ENCODE measurements around the gene S100A5. TPM values are rescaled to one million over a fixed set of nuclear protein-coding genes. Genes with fewer than 3 reads are reported as not detected.

Gene S100A5
- total RNA-seq, 2 experiments from 2014 or later, result 1.6 to 3.0 TPM

DNA sequence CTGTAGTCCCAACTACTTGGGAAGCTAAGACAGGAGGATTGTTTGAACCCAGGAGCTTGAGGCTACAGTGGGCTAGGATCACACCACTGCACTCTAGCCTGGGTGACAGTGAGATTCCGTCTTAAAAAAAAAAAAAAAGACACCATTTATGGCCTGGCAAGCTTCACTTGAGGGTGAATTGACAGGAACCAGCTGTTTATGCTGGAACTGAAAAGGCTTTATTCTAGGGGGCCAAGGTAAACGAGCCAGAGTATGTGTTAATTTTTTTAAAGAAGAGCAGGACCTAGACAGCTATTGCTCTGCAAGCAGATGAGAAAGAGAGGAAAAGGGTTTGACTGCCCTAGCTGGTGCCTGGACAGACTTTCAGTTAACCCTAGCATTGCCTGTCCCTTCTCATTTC lies 42.0 kb downstream of the S100A5 start:
- Mint-ChIP-seq H3K4me1 (no peaks in the 10 kb centered on the region), H3K4me3 (no peak overlapping the region), H3K9me3 (ENCODE audit: low read depth) (no peaks in the 10 kb centered on the region), H3K27me3 (peaks cover 34% of the 10 kb centered on the region), H3K36me3 (no peaks in the 10 kb centered on the region), H3K27ac (no peak overlapping the region)
- CTCF ChIA-PET, result interaction anchor here (1.8 to 8.2 kb wide), 2 partner anchors 12 to 146 kb away, joined by 8 to 126 read pairs; no protein-coding TSS in a partner anchor
- ATAC-seq, result no peak
- DNase-seq, result no peak

DNA sequence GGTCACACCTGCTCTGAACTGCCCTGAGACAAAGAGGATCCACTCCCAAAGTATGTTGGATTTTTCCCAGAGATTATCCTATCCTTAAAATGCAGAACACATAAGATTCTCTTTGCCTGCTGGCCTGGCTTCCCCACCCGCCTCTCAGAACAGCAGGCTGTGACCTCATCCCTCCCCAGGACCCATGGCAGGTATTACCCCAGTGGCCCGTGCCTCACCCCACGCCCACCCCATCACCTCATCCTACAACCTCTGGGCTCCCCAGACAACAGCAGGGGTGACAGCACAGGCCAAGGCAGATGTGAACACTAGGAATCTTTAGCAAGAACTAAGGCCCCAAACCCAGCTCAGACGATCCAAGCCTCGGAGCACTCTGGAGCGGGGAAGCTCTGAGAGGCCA lies 45.2 kb downstream of the S100A5 start:
- no peak overlapping the region for H3K27ac Mint-ChIP-seq
- H3K4me3 Mint-ChIP-seq, result no peak overlapping the region
- CTCF ChIA-PET, result interaction anchor here (0.6 to 8.2 kb wide), 18 partner anchors 10 to 490 kb away, joined by 3 to 126 read pairs (median 5); partner anchors contain the start of gene S100A9
- ATAC-seq, result no peak
- no peaks in the 10 kb centered on the region for H3K36me3 Mint-ChIP-seq
- DNase-seq, result no peak
- H3K27me3 Mint-ChIP-seq, result peaks cover 30% of the 10 kb centered on the region
- no peaks in the 10 kb centered on the region for H3K4me1 Mint-ChIP-seq
- H3K9me3 Mint-ChIP-seq (ENCODE audit: low read depth), result no peaks in the 10 kb centered on the region

DNA sequence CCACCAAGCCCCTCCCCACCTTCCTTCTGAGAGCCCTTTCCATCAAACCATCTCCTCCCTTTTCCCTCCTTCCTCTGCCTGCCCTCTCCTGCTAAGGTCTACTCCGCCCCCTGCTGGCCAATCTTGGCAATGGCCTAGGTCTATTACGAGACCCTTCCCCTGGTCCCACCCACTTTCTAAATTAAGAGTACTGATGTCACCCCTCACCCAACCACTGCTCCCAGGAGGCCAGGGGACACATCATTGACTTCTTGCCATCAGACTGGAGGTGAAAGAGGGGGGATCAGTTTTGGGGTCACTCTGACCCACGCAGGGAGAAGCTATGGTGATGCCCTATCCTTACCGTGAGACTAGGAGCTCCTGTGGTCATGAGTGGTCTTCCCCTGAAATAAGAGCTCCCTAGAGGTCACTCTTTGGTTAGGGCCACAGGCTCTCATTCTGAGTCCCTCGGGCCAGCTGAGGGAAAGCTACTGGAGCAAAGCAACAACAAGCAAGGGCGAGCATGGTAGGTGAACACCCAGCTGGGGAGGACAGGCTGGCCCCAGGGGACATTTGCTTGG lies 45.7 kb downstream of the S100A5 start:
- DNase-seq (peak; percentile 78), ATAC-seq (peak; percentile 76)
- H3K27ac Mint-ChIP-seq, result no peak overlapping the region
- H3K36me3 Mint-ChIP-seq, result no peaks in the 10 kb centered on the region
- CTCF ChIA-PET, result interaction anchor here (0.6 to 8.2 kb wide), 27 partner anchors 10 to 271 kb away, joined by 3 to 126 read pairs (median 4); partner anchors contain the start of gene S100A9
- no peaks in the 10 kb centered on the region for H3K4me1 Mint-ChIP-seq
- H3K9me3 Mint-ChIP-seq (ENCODE audit: low read depth), result no peaks in the 10 kb centered on the region
- H3K4me3 Mint-ChIP-seq, result no peak overlapping the region
- H3K27me3 Mint-ChIP-seq, result peaks cover 31% of the 10 kb centered on the region

DNA sequence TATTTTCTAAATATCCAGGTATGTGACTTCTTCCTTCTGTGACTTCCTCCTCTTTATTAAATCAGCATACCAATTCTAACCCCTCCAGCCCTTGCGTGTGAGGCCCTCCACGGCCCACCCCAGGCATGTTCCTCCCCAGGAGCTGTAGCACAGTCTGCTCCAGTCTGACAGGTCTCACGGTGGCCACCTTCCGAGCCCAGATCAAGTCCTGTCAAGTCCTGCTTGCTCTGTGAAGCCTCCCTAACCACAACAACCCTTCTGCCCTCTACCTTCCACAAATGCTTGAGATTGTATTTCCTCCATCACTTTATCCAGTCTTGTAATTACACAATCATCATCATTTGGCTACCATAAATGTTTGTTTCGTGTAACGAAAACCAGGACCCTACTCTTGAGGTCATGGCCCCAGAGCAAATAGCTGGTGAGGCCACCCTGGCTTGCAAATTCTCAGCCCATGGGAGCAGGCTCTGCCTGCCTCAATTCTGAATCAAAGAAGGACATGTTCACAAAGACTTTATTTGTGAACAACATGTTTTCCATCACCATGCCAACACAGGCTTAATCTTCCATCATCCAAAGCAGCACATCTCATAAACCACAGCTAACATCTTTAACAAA lies 47.3 kb downstream of the S100A5 start:
- CTCF ChIA-PET, result interaction anchor here (1.2 to 8.2 kb wide), 7 partner anchors 8 to 140 kb away, joined by 3 to 126 read pairs (median 11); partner anchors contain the start of gene S100A9
- DNase-seq (no peak), ATAC-seq (no peak)
- Mint-ChIP-seq H3K36me3 (no peaks in the 10 kb centered on the region), H3K9me3 (ENCODE audit: low read depth) (no peaks in the 10 kb centered on the region), H3K4me3 (no peak overlapping the region), H3K27ac (no peak overlapping the region), H3K4me1 (no peaks in the 10 kb centered on the region), H3K27me3 (peaks cover 16% of the 10 kb centered on the region)

DNA sequence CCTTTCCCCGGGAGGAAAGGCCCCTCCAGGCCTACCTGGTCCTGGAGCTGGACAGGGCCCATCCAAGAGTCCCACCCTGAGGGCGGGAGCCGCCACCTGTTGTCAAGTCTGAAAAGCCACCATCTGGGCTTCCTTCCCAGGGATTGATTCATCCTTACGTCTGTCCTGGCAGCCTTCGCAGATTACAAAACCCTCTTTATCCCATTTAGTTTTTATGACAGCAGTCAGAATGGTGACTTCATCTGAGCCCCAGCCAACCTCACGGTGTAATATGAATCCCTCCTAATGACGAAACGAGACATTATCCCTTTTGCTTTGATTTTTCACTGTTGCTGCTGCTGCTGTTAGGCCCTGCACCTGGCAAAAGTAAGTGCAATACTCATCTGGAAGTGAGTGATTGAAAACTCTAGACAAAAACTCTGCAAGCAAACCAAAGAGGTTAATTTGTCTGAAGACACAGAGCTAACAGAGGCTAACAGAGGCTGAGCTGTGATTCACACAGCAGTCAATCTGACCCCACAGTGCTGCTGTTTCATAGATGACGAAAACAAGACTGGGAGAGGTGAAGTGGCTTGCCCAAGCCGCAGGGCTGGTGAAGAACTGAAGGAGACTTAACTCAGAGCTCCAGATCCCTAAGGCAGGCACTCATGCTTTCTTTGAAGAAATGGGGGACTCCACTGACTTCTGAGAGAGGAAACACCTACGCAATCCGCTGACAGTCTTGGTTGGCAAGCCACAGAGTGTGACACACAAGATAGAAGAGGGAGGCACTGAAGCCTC lies 50.3 kb downstream of the S100A5 start:
- peaks cover 11% of the 10 kb centered on the region for H3K27me3 Mint-ChIP-seq
- H3K27ac Mint-ChIP-seq, result no peak overlapping the region
- CTCF ChIA-PET, result no interaction called here
- no peaks in the 10 kb centered on the region for H3K4me1 Mint-ChIP-seq
- no peak overlapping the region for H3K4me3 Mint-ChIP-seq
- ATAC-seq (no peak), DNase-seq (no peak)
- H3K9me3 Mint-ChIP-seq (ENCODE audit: low read depth), result no peaks in the 10 kb centered on the region
- H3K36me3 Mint-ChIP-seq, result no peaks in the 10 kb centered on the region

DNA sequence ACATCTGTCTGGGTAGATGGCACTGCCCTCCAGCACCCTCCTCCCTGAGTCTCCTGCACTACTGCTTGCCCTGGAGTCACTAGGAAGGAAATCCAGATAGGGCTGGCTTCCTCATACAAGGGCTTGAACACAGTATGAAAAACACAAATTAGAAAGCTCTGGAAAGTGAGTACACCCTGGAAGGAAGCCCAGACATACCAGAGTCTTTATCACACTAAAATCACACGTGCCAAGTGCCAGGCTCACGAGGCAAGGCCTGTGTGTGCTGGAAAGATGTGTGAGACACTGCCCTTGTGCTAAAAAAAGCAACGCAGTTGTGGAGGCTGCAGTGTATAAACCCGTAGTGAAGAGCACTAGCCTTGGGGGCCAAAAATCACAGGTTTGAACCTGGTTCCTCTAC lies 52.0 kb downstream of the S100A5 start:
- CTCF ChIA-PET, result interaction anchor here (0.9 to 1.5 kb wide), 3 partner anchors 9 to 136 kb away, joined by 3 to 5 read pairs (median 4); no protein-coding TSS in a partner anchor
- Mint-ChIP-seq H3K4me1 (no peaks in the 10 kb centered on the region), H3K9me3 (ENCODE audit: low read depth) (no peaks in the 10 kb centered on the region), H3K36me3 (no peaks in the 10 kb centered on the region), H3K4me3 (no peak overlapping the region), H3K27ac (no peak overlapping the region), H3K27me3 (peaks cover 24% of the 10 kb centered on the region)
- no peak for DNase-seq
- no peak for ATAC-seq

DNA sequence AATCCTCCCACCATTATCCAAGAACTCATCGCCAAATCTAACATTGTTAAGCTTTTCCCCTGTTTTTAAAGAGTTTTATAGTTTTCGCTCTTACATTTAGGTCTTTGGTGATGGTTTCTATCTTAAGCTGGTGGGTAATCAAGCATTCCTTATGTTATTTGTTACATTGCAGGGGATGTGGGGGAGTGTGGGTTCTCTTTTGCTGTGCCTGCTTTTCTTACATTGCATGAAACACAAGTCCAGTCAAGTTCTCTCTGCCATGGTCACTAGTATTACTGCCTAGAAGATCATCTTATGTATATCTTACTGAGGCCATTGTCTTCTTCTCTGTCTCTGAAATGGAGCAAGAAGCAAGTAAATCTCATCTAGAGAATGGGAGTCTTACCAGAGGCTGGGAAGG lies 53.0 kb downstream of the S100A5 start:
- Mint-ChIP-seq H3K4me1 (no peaks in the 10 kb centered on the region), H3K27me3 (peaks cover 29% of the 10 kb centered on the region)
- CTCF ChIA-PET, result interaction anchor here (1.5 kb wide), 1 partner anchor 135 kb away, joined by 5 read pairs; no protein-coding TSS in a partner anchor

More for the DNA sequence above, 53.0 kb downstream of the S100A5 start:
- DNase-seq (no peak), ATAC-seq (no peak)
- Mint-ChIP-seq H3K9me3 (ENCODE audit: low read depth) (no peaks in the 10 kb centered on the region), H3K4me3 (no peak overlapping the region), H3K27ac (no peak overlapping the region), H3K36me3 (no peaks in the 10 kb centered on the region)

Other genes with a start within 250 kb of the S100A5 start
- gene PGLYRP3, start 228.0 kb downstream of the S100A5 start, total RNA-seq, result not detected
- not detected for gene PGLYRP4, start 192.1 kb downstream of the S100A5 start, total RNA-seq
- gene S100A9, start 183.1 kb downstream of the S100A5 start, total RNA-seq, result not detected
- not detected for gene S100A12, start 165.3 kb downstream of the S100A5 start, total RNA-seq
- gene S100A8, start 149.9 kb downstream of the S100A5 start, total RNA-seq, result not detected
- gene S100A7A, start 124.4 kb downstream of the S100A5 start, total RNA-seq, result not detected
- not detected for gene S100A7, start 80.3 kb downstream of the S100A5 start, total RNA-seq
- 100 to 1,000 TPM; 386 to 543 TPM for gene S100A6, start 4.9 kb downstream of the S100A5 start, total RNA-seq
- 100 to 1,000 TPM; 898 to 906 TPM for gene S100A4, start 4.9 kb upstream of the S100A5 start, total RNA-seq
- gene S100A3, start 8.3 kb upstream of the S100A5 start, total RNA-seq, result not detected
- gene S100A2, start 24.9 kb upstream of the S100A5 start, total RNA-seq, result under 1 TPM; 0.50 to 0.96 TPM
- not detected for gene S100A16, start 72.2 kb upstream of the S100A5 start, total RNA-seq
- not detected for gene S100A14, start 75.4 kb upstream of the S100A5 start, total RNA-seq
- 1 to 10 TPM; 6.0 to 7.0 TPM for gene S100A13, start 86.6 kb upstream of the S100A5 start, total RNA-seq
- not detected for gene S100A1, start 87.5 kb upstream of the S100A5 start, total RNA-seq
- gene CHTOP, start 93.1 kb upstream of the S100A5 start, total RNA-seq, result 10 to 100 TPM; 83.8 to 89.1 TPM
- gene SNAPIN, start 117.8 kb upstream of the S100A5 start, total RNA-seq, result 10 to 100 TPM; 30.7 to 34.2 TPM
- gene ILF2, start 130.1 kb upstream of the S100A5 start, total RNA-seq, result 100 to 1,000 TPM; 193 to 260 TPM
- gene NPR1, start 137.8 kb upstream of the S100A5 start, total RNA-seq, result under 1 TPM in 1 of 2 experiments, not detected in 1; 0.05 TPM
- 10 to 100 TPM; 50.2 to 51.5 TPM for gene INTS3, start 187.1 kb upstream of the S100A5 start, total RNA-seq
- gene SLC27A3, start 234.5 kb upstream of the S100A5 start, total RNA-seq, result 10 to 100 TPM; 39.8 to 43.0 TPM